MM.1S (cell line): ENCODE results near the gene TGFBR2.

Experiments used
- CTCF ChIP-seq: fragments of 300-600 bp; sonication (generic); IDR thresholded peaks from 2 replicates; pipeline ENCODE4 v1.5.1; 2016; ENCODE audit warnings: antibody characterized with exemption, low read length, mixed read lengths
- EZH2 ChIP-seq: fragments of 300-600 bp; sonication (generic); optimal IDR thresholded peaks from 2 replicates; pipeline ENCODE3; 2017; ENCODE audit warnings: low read depth, mild to moderate bottlenecking, antibody characterized with exemption, low read length, mixed read lengths

GRCh38 chr3:30633718-30634117 is 27.3 kb downstream of the TGFBR2 start:
- TF ChIP-seq EZH2, result no peak
- TF ChIP-seq CTCF, result no peak
